Measurements from ENCODE around the gene BOD1. TPM values are rescaled to one million over a fixed set of nuclear protein-coding genes. Genes with fewer than 3 reads are reported as not detected.

BOD1 gene
- polyA plus RNA-seq, 2 of the 4 experiments (the other 2 are of a cell fraction): 59.1 to 102 TPM

DNA sequence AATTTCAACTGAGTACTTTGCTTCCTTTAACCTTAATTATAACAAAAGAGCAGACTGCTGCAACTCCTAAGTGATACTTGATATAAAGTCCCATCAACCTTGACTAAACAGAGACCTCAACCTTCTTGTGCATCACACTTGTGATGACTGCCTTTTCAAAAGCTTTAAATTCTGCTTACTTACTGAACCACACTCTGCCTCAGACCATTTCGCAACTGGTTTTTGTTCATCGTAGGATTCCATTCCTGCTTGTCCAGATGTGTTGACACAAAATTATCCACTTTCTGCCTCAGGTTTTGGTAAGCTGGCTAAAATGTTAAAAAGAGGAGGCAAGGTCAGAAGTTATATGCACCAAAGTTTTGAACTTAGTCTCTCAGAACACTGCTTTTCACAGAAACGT, 3.5 kb downstream of the BOD1 start:
- FAIRE-seq (no peak), ATAC-seq (no peak), DNase-seq (ENCODE audit: low read depth in 1 of 2, low spot score in 1 of 2) (no peak)
- no peak overlapping the region for H3K4me2 ChIP-seq
- ChIA-PET CTCF (interaction anchor here (1.0 to 13.6 kb wide), 6 partner anchors 11 to 704 kb away, joined by 3 to 229 read pairs (median 8); no protein-coding TSS in a partner anchor), POLR2A (interaction anchor here (0.6 kb wide), 1 partner anchor 9 kb away, joined by 3 read pairs; no protein-coding TSS in a partner anchor)
- H3K27ac ChIP-seq: no peak overlapping the region
- no peak overlapping the region for H3K4me3 ChIP-seq
- WGBS (ENCODE audit: missing lambda C conversion rate): 86% methylated on average over 3 of the region's 3 CpGs
- H3K9me3 ChIP-seq: no peaks in the 10 kb centered on the region
- TF ChIP-seq CHD2 (IDR thresholded peaks at IDR 0.05; ENCODE audit: low read length, partially characterized antibody): no peak
- TF ChIP-seq PHF8 (IDR thresholded peaks at IDR 0.05; ENCODE audit: borderline replicate concordance, low read depth): no peak
- peak in 1 of 2 experiments; percentile 27; a peak in 1 of 4 replicates for TF ChIP-seq CEBPB (IDR thresholded peaks at IDR 0.05)
- no peak for TF ChIP-seq CBX8 (IDR thresholded peaks at IDR 0.05)
- H3K4me1 ChIP-seq: peaks cover 31% of the 10 kb centered on the region

DNA sequence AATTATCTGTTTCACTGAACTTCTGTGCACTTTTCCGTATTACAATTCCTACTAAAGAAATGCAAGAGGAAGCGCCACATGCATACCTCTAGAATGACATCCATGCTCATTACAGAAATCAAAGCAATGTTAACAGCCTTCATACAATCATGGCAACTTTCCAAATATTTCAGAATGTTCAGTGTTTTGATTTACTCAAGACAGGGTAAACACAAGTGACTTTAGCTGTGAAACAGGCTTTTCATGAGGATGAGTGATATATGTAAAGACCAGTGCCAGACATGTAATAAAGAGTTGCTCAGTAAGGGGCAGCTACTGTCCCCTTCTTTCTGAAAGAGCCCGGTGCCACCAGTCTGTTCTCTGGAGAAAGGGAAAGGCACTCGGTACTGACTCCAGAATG, 4.7 kb downstream of the BOD1 start:
- WGBS (ENCODE audit: missing lambda C conversion rate): 90% methylated on average over 4 of the region's 4 CpGs
- H3K4me1 ChIP-seq: peaks cover 24% of the 10 kb centered on the region
- no peak overlapping the region for H3K4me2 ChIP-seq
- FAIRE-seq (no peak), DNase-seq (ENCODE audit: low read depth in 1 of 2, low spot score in 1 of 2) (no peak), ATAC-seq (no peak)
- no peak overlapping the region for H3K27ac ChIP-seq
- H3K9me3 ChIP-seq: no peaks in the 10 kb centered on the region
- H3K4me3 ChIP-seq: no peak overlapping the region
- ChIA-PET CTCF (interaction anchor here (0.6 to 13.6 kb wide), 12 partner anchors 10 to 1752 kb away, joined by 3 to 229 read pairs (median 4); no protein-coding TSS in a partner anchor), POLR2A (no interaction called here)
- no peak for TF ChIP-seq POLR2A (IDR thresholded peaks at IDR 0.05; ENCODE audit: low read length)

DNA sequence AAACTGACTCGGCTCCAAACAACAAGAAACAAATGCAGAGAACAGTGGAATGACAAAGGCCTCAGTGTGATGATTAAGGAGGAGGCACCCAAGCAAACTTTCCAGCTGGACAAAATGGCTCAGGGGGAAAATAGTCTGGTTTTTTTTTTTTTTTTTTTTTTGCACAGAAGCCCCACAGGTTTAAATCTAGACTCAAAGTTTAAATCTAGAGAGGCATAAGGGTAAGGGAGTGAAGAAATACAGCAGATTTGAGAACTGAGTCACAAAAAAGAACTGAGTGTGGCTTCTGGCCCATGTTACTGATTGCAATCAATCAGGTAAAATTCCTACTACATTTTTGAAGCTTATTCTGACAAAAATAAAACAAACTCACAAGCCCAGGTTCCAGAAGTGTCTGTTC, 12.3 kb downstream of the BOD1 start:
- POLR2A ChIA-PET: interaction anchor here (0.6 kb wide), 1 partner anchor 9 kb away, joined by 3 read pairs; no protein-coding TSS in a partner anchor
- no peak overlapping the region for H3K4me2 ChIP-seq
- no peak for FAIRE-seq

More for the DNA sequence above, 12.3 kb downstream of the BOD1 start:
- H3K4me3 ChIP-seq: no peak overlapping the region
- no peaks in the 10 kb centered on the region for H3K9me3 ChIP-seq
- CTCF ChIA-PET: interaction anchor here (1.0 to 2.2 kb wide), 2 partner anchors 40 to 310 kb away, joined by 5 to 8 read pairs; no protein-coding TSS in a partner anchor
- no peaks in the 10 kb centered on the region for H3K4me1 ChIP-seq
- no peak overlapping the region for H3K27ac ChIP-seq
- DNase-seq (ENCODE audit: low read depth in 1 of 2, low spot score in 1 of 2): no peak
- 86% methylated on average over 1 of the region's 1 CpG for WGBS (ENCODE audit: missing lambda C conversion rate)
- TF ChIP-seq TFCP2L1 (CRISPR knock-in tag; IDR thresholded peaks at IDR 0.05) (no peak), POLR2AphosphoS2 (conservative IDR thresholded peaks at IDR 0.05; ENCODE audit: low read length) (no peak), CBX2 (IDR thresholded peaks at IDR 0.05; ENCODE audit: borderline replicate concordance, low read depth) (no peak), HEYL (CRISPR knock-in tag; IDR thresholded peaks at IDR 0.05) (no peak), SMC3 (IDR thresholded peaks at IDR 0.05) (no peak), HOXB5 (CRISPR knock-in tag; IDR thresholded peaks at IDR 0.05) (no peak), NPAS2 (CRISPR knock-in tag; IDR thresholded peaks at IDR 0.05; ENCODE audit: borderline replicate concordance) (no peak), FOSB (CRISPR knock-in tag; IDR thresholded peaks at IDR 0.05) (no peak), SREBF2 (IDR thresholded peaks at IDR 0.05) (no peak), MYC (IDR thresholded peaks at IDR 0.05; ENCODE audit: borderline replicate concordance, low read length) (no peak), RNF2 (IDR thresholded peaks at IDR 0.05; ENCODE audit: borderline replicate concordance, low read depth) (no peak), ESRRA (IDR thresholded peaks at IDR 0.05; ENCODE audit: borderline replicate concordance, low read length) (no peak), HDAC2 (IDR thresholded peaks at IDR 0.05) (no peak), TP53 (CRISPR knock-in tag; IDR thresholded peaks at IDR 0.05) (no peak), RAD21 (conservative IDR thresholded peaks at IDR 0.05 in 1 of 2, IDR thresholded peaks at IDR 0.05 in 1 of 2) (no peak), EHMT2 (IDR thresholded peaks at IDR 0.05; ENCODE audit: low read depth) (no peak)
- TF ChIP-seq, protein P1, sequence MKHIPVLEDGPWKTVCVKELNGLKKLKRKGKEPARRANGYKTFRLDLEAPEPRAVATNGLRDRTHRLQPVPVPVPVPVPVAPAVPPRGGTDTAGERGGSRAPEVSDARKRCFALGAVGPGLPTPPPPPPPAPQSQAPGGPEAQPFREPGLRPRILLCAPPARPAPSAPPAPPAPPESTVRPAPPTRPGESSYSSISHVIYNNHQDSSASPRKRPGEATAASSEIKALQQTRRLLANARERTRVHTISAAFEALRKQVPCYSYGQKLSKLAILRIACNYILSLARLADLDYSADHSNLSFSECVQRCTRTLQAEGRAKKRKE (CRISPR knock-in tag; IDR thresholded peaks at IDR 0.05; ENCODE audit: low read depth): no peak
- TF ChIP-seq, protein P2, sequence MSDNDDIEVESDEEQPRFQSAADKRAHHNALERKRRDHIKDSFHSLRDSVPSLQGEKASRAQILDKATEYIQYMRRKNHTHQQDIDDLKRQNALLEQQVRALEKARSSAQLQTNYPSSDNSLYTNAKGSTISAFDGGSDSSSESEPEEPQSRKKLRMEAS (IDR thresholded peaks at IDR 0.05): no peak
- TF ChIP-seq, protein P3, sequence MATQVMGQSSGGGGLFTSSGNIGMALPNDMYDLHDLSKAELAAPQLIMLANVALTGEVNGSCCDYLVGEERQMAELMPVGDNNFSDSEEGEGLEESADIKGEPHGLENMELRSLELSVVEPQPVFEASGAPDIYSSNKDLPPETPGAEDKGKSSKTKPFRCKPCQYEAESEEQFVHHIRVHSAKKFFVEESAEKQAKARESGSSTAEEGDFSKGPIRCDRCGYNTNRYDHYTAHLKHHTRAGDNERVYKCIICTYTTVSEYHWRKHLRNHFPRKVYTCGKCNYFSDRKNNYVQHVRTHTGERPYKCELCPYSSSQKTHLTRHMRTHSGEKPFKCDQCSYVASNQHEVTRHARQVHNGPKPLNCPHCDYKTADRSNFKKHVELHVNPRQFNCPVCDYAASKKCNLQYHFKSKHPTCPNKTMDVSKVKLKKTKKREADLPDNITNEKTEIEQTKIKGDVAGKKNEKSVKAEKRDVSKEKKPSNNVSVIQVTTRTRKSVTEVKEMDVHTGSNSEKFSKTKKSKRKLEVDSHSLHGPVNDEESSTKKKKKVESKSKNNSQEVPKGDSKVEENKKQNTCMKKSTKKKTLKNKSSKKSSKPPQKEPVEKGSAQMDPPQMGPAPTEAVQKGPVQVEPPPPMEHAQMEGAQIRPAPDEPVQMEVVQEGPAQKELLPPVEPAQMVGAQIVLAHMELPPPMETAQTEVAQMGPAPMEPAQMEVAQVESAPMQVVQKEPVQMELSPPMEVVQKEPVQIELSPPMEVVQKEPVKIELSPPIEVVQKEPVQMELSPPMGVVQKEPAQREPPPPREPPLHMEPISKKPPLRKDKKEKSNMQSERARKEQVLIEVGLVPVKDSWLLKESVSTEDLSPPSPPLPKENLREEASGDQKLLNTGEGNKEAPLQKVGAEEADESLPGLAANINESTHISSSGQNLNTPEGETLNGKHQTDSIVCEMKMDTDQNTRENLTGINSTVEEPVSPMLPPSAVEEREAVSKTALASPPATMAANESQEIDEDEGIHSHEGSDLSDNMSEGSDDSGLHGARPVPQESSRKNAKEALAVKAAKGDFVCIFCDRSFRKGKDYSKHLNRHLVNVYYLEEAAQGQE (IDR thresholded peaks at IDR 0.05): no peak
- no peak for ATAC-seq

Data from A549 (cell line).